Measurements from ENCODE around the gene PLCH2. TPM values are rescaled to one million over a fixed set of nuclear protein-coding genes. Genes with fewer than 3 reads are reported as not detected.
"Not testable (repeated sequence)": the region's sequence is repeated elsewhere in the genome, so short reads cannot be mapped to it uniquely, and the experiment has no call there.

The PLCH2 gene
- total RNA-seq, 2 donors from 2014 or later = 2.0 to 3.8 TPM

DNA sequence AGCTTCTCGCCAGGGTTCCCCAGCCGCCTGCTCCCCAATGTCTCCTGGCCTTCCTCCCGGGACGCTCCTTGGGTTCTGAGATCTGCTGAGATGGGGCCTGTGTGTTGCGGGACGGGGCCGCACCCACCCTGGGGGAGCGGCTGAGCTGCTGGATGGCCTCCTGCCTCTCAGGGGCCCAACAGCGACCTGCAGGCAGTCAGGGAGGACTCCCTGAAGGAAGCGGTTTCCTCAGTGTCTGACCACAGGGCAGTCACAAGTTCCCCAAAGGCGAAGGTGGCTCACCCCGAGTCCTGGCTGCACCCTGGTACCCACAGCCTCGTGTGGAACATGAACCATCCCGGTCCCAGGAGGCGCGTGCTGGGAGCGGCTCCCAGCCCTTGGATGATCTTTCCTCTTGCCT, 18.6 kb upstream of the PLCH2 start:
- H3K9me3 ChIP-seq = no peaks in the 10 kb centered on the region
- no peaks in the 10 kb centered on the region for H3K4me1 ChIP-seq
- no peak for DNase-seq
- no peaks in the 10 kb centered on the region for H3K36me3 ChIP-seq
- H3K9ac ChIP-seq (ENCODE audit: low read depth in 2 of 2, low read length in 2 of 2) = no peak overlapping the region
- no peak overlapping the region for H3K4me3 ChIP-seq
- TF ChIP-seq, protein P1, sequence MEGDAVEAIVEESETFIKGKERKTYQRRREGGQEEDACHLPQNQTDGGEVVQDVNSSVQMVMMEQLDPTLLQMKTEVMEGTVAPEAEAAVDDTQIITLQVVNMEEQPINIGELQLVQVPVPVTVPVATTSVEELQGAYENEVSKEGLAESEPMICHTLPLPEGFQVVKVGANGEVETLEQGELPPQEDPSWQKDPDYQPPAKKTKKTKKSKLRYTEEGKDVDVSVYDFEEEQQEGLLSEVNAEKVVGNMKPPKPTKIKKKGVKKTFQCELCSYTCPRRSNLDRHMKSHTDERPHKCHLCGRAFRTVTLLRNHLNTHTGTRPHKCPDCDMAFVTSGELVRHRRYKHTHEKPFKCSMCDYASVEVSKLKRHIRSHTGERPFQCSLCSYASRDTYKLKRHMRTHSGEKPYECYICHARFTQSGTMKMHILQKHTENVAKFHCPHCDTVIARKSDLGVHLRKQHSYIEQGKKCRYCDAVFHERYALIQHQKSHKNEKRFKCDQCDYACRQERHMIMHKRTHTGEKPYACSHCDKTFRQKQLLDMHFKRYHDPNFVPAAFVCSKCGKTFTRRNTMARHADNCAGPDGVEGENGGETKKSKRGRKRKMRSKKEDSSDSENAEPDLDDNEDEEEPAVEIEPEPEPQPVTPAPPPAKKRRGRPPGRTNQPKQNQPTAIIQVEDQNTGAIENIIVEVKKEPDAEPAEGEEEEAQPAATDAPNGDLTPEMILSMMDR (IDR thresholded peaks at IDR 0.05) = no peak
- no peak overlapping the region for H3K27ac ChIP-seq
- intact Hi-C loops (cut with DNase I) = no loop called here
- no peaks in the 10 kb centered on the region for H3K27me3 ChIP-seq

DNA sequence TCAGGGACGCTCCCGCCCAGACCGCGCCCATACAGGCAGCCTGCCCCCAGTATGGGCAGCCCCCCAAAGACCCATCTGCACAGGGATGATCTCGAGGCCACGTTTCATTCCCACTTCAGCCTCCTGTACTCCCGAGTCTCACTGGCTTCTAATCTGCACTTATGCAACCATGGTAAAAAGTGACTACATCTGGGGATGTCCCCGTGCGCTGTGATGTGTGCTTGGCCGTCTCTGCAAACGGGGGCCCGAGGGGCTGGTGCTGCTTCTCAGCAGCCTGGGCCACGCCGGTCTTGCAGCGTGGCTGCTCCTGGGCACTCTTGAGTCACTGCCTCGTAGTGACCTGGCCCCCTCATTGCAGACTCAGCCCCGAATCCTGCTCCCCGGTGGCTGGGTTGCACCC, 17.4 kb upstream of the PLCH2 start:
- Histone ChIP-seq H3K4me1 (no peaks in the 10 kb centered on the region), H3K9me3 (no peaks in the 10 kb centered on the region), H3K9ac (ENCODE audit: low read depth in 2 of 2, low read length in 2 of 2) (no peak overlapping the region), H3K4me3 (no peak overlapping the region), H3K36me3 (no peaks in the 10 kb centered on the region), H3K27ac (no peak overlapping the region), H3K27me3 (no peaks in the 10 kb centered on the region)
- TF ChIP-seq, protein P1 (IDR thresholded peaks at IDR 0.05) = no peak
- intact Hi-C loops (cut with DNase I) = no loop called here
- no peak for DNase-seq

DNA sequence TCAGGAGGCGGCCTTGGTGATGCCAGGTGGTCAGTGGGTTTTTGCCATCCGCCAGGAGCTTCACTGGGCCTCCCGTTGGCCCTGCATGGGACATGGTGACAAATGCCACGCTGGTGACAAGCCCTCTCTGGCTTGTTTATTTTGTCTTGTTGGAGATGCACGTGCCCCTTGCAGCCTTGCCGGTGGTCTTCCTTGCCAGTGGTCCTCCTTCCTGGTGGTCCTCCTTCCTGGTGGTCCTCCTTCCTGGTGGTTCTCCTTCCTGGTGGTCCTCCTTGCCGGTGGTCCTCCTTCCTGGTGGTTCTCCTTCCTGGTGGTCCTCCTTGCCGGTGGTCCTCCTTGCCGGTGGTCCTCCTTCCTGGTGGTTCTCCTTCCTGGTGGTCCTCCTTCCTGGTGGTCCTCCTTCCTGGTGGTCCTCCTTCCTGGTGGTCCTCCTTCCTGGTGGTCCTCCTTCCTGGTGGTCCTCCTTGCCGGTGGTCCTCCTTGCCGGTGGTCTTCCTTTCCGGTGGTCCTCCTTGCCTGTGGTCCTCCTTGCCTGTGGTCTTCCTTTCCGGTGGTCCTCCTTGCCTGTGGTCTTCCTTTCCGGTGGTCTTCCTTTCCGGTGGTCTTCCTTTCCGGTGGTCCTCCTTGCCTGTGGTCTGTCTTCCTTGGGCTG, 16.9 kb upstream of the PLCH2 start:
- H3K9me3 ChIP-seq; H3K27ac ChIP-seq; DNase-seq; H3K36me3 ChIP-seq; H3K4me1 ChIP-seq; H3K9ac ChIP-seq (ENCODE audit: low read depth in 2 of 2, low read length in 2 of 2); intact Hi-C loops (cut with DNase I); H3K4me3 ChIP-seq; H3K27me3 ChIP-seq: not testable (repeated sequence)

DNA sequence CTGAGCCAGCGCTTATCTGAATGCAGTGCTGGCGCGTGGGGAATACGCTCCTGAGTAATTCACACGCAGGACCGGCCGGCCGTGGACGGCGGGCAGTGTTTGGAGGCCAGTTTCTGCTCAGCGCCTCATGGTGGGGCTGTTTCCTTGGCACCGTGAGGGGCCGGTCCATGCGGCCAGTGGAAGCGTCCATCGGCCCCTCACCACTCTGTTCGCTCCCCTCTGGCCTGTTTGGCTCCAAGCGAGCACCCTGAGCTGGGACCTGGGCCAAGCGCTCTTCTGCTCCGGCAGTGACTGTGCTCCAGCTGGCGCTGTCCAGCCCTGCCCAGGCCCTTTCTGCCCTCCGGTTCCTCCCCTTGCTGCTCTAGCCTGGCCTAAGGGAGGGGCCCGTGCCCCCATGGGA, 16.3 kb upstream of the PLCH2 start:
- H3K4me1 ChIP-seq = no peaks in the 10 kb centered on the region
- H3K36me3 ChIP-seq = no peaks in the 10 kb centered on the region
- no peak overlapping the region for H3K9ac ChIP-seq (ENCODE audit: low read depth in 2 of 2, low read length in 2 of 2)
- H3K4me3 ChIP-seq = no peak overlapping the region
- TF ChIP-seq, protein P1 (IDR thresholded peaks at IDR 0.05) = no peak
- no peak for DNase-seq
- no peaks in the 10 kb centered on the region for H3K27me3 ChIP-seq
- no peaks in the 10 kb centered on the region for H3K9me3 ChIP-seq
- intact Hi-C loops (cut with DNase I) = no loop called here
- H3K27ac ChIP-seq = no peak overlapping the region

DNA sequence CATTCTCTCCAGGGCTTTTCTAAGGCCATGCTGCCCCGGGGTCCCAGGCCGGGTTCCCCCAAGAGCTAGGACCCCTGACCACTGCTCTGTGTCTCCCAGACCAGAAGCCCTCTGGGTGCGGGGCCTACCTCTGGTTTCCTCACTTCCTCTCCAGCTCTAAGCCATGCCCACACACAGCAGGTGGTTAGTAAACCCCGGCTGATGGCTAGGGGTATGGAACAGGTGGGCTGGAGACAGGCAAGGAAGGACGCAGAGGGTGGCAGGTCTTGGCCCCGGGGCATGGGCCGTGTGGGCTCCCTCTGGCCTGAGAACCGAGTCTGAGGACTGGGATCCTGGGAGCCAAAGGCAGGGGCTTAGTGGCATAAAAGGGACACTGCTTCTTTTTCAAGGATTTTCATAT, 15.9 kb upstream of the PLCH2 start:
- no peaks in the 10 kb centered on the region for H3K4me1 ChIP-seq
- DNase-seq = no peak
- intact Hi-C loops (cut with DNase I) = no loop called here
- TF ChIP-seq, protein P1 (IDR thresholded peaks at IDR 0.05) = no peak
- no peaks in the 10 kb centered on the region for H3K9me3 ChIP-seq
- no peak overlapping the region for H3K27ac ChIP-seq
- no peaks in the 10 kb centered on the region for H3K27me3 ChIP-seq
- H3K9ac ChIP-seq (ENCODE audit: low read depth in 2 of 2, low read length in 2 of 2) = no peak overlapping the region
- no peaks in the 10 kb centered on the region for H3K36me3 ChIP-seq
- no peak overlapping the region for H3K4me3 ChIP-seq

DNA sequence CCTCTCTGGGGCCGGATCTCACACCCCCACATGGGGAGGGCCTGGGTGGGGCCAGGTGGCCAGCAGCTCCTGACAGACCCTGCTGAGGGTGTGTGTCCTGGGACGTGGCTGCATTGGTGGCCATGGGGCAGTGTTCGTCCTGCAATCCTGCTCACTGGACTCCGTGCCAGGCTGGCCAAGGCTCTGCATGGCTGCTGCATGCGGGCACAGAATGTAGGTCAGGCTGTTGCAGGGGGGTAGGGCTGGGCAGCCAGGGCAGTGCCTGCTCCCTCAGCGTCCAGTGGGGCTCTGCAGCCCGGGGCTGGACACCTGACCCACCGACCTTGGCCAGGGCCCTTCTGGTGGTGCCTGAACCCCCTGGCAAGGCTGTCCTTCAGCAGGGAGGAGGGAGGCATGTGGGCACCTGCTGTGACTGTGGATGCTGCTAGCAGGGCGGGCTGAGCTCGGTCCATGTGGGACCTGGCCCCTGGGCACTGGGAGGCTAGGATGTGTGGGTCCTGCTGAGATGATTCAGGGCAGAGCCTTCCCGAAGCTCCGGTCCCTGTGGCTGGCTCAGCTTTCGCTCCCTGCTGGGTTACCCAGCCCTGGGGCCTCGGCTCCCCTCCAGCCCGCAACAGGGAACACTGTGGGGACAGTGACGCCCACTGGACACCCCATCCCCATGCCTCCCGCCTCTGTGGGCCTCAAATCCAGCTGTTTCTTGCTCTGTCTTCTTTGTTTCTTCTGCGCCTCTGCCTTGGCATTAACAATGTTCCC, 14.9 kb upstream of the PLCH2 start:
- intact Hi-C loops (cut with DNase I) = no loop called here
- H3K27me3 ChIP-seq = no peaks in the 10 kb centered on the region
- no peak for DNase-seq
- H3K9ac ChIP-seq (ENCODE audit: low read depth in 2 of 2, low read length in 2 of 2) = no peak overlapping the region
- H3K4me3 ChIP-seq = no peak overlapping the region
- no peaks in the 10 kb centered on the region for H3K36me3 ChIP-seq
- no peak overlapping the region for H3K27ac ChIP-seq
- TF ChIP-seq, protein P1 (IDR thresholded peaks at IDR 0.05) = no peak
- H3K4me1 ChIP-seq = no peaks in the 10 kb centered on the region
- H3K9me3 ChIP-seq = no peaks in the 10 kb centered on the region
